ENCODE measurements around the gene PPCS. TPM values are rescaled to one million over a fixed set of nuclear protein-coding genes. Genes with fewer than 3 reads are reported as not detected.
"Not testable (repeated sequence)": the region's sequence is repeated elsewhere in the genome, so short reads cannot be mapped to it uniquely, and the experiment has no call there.

PPCS gene
- total and polyA plus RNA-seq, 5 experiments from 2014 or later = 65.5 to 124 (median 109) TPM

- POLR2A ChIA-PET = interaction anchor here (0.7 to 1.4 kb wide), 5 partner anchors 29 to 304 kb away, joined by 3 to 6 read pairs (median 4); partner anchors contain the start of genes C1orf50, P3H1 and YBX1
- Mint-ChIP-seq H3K27me3 (peaks cover 0 to 2% (median 0%) of the 10 kb centered on the region in 5 donors), H3K4me3 (peak within 1 kb of the TSS; percentile 73 to 92 (median 89)), H3K9me3 (no peaks in the 10 kb centered on the region), H3K27ac (peak within 1 kb of the TSS; percentile 92 to 99 (median 96)), H3K4me1 (peaks cover 11 to 54% (median 42%) of the 10 kb centered on the region in 4 donors), H3K36me3 (peaks cover 0 to 41% (median 4%) of the 10 kb centered on the region in 3 donors)
- ATAC-seq (peak; percentile 94 to 95), DNase-seq (peak; percentile 90 to 99 (median 98))
Measured at GRCh38 chr1:42462828-42463763, 6.8 kb downstream of the PPCS start, which contains the start of gene CCDC30. CCDC30 (plus strand) TSS chr1:42463286; CDS start chr1:42480552, 17,266 bp downstream.

GRCh38 chr1:42463921-42464320 lies 7.6 kb downstream of the PPCS start:
- peak overlapping the region in 9 of 10 donors; percentile 93 to 99 (median 97) for H3K27ac Mint-ChIP-seq

GRCh38 chr1:42466030-42466429 lies 9.7 kb downstream of the PPCS start:
- H3K4me1 Mint-ChIP-seq = peaks cover 7 to 28% (median 21%) of the 10 kb centered on the region in 4 donors
- peaks cover 0 to 8% (median 2%) of the 10 kb centered on the region in 5 donors for H3K27me3 Mint-ChIP-seq
- no peak overlapping the region for H3K4me3 Mint-ChIP-seq
- POLR2A ChIA-PET = no interaction called here
- DNase-seq (no peak), ATAC-seq (no peak)
- peak overlapping the region in 1 of 10 donors; percentile 25 for H3K27ac Mint-ChIP-seq
- peaks cover 0 to 12% (median 5%) of the 10 kb centered on the region in 3 donors for H3K36me3 Mint-ChIP-seq
- no peaks in the 10 kb centered on the region for H3K9me3 Mint-ChIP-seq

More at GRCh38 chr1:42463921-42464320, 7.6 kb downstream of the PPCS start:
- peaks cover 11 to 46% (median 34%) of the 10 kb centered on the region in 4 donors for H3K4me1 Mint-ChIP-seq
- peaks cover 0 to 3% (median 2%) of the 10 kb centered on the region in 5 donors for H3K27me3 Mint-ChIP-seq
- H3K36me3 Mint-ChIP-seq = peaks cover 0 to 33% (median 4%) of the 10 kb centered on the region in 3 donors
- no peaks in the 10 kb centered on the region for H3K9me3 Mint-ChIP-seq
- no peak for ATAC-seq
- H3K4me3 Mint-ChIP-seq = peak overlapping the region; percentile 73 to 92 (median 89)
- no peak for DNase-seq
- POLR2A ChIA-PET = interaction anchor here (0.6 to 1.4 kb wide), 4 partner anchors 30 to 269 kb away, joined by 3 to 6 read pairs (median 4); partner anchors contain the start of gene YBX1

- H3K36me3 Mint-ChIP-seq = peaks cover 6 to 9% (median 6%) of the 10 kb centered on the region in 3 donors
- POLR2A ChIA-PET = no interaction called here
Measured at GRCh38 chr1:42469727-42470126, 13.4 kb downstream of the PPCS start.

DNA sequence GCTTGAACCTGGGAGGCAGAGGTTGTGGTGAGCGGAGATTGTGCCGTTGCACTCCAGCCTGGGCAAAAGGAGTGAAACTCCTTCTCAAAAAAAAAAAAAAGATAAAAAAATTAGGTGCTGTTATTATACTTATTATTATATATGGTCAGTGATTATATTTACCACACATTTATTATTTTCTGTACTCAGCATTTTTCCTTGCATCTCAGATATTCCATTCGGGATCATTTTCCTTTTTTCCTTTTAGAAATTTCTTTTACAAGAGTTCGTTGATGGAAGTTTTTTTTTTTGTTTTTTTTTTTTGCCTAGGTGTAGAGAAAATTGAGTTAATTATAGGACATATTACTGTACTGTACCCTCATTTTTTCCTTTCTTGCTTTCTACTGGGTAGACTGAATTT lies 20.3 kb downstream of the PPCS start:
- Mint-ChIP-seq H3K36me3 (peaks cover 4 to 16% (median 6%) of the 10 kb centered on the region in 3 donors), H3K27me3 (no peaks in the 10 kb centered on the region), H3K4me1 (peaks cover 0 to 2% (median 0%) of the 10 kb centered on the region in 4 donors), H3K4me3 (no peak overlapping the region), H3K9me3 (no peaks in the 10 kb centered on the region), H3K27ac (no peak overlapping the region)
- DNase-seq (no peak), ATAC-seq (no peak)
- POLR2A ChIA-PET = no interaction called here

More at GRCh38 chr1:42469727-42470126, 13.4 kb downstream of the PPCS start:
- H3K4me3 Mint-ChIP-seq = no peak overlapping the region
- peaks cover 0 to 4% (median 0%) of the 10 kb centered on the region in 4 donors for H3K4me1 Mint-ChIP-seq
- H3K27ac Mint-ChIP-seq = peak overlapping the region in 2 of 10 donors; percentile 3 to 41
- DNase-seq (no peak), ATAC-seq (no peak)
- H3K9me3 Mint-ChIP-seq = no peaks in the 10 kb centered on the region
- H3K27me3 Mint-ChIP-seq = peaks cover 0 to 8% (median 2%) of the 10 kb centered on the region in 5 donors

- H3K4me3 Mint-ChIP-seq, H3K27me3 Mint-ChIP-seq, POLR2A ChIA-PET, DNase-seq, ATAC-seq, H3K4me1 Mint-ChIP-seq, H3K9me3 Mint-ChIP-seq, H3K27ac Mint-ChIP-seq: not testable (repeated sequence)
- H3K36me3 Mint-ChIP-seq = peaks cover 4 to 17% (median 6%) of the 10 kb centered on the region in 3 donors
Measured at GRCh38 chr1:42477354-42477753, 21.0 kb downstream of the PPCS start.

- POLR2A ChIA-PET = no interaction called here
- Mint-ChIP-seq H3K36me3 (peaks cover 4 to 22% (median 9%) of the 10 kb centered on the region in 3 donors), H3K27ac (no peak overlapping the region), H3K27me3 (no peaks in the 10 kb centered on the region), H3K9me3 (no peaks in the 10 kb centered on the region), H3K4me3 (no peak overlapping the region), H3K4me1 (peaks cover 0 to 2% (median 0%) of the 10 kb centered on the region in 4 donors)
- ATAC-seq (no peak), DNase-seq (no peak)
Measured at GRCh38 chr1:42477775-42478174, 21.4 kb downstream of the PPCS start.

- H3K27me3 Mint-ChIP-seq = no peaks in the 10 kb centered on the region
- DNase-seq (no peak), ATAC-seq (no peak)
- no peak overlapping the region for H3K4me3 Mint-ChIP-seq
- no peaks in the 10 kb centered on the region for H3K9me3 Mint-ChIP-seq
- no peak overlapping the region for H3K27ac Mint-ChIP-seq
- peaks cover 0 to 24% (median 9%) of the 10 kb centered on the region in 3 donors for H3K36me3 Mint-ChIP-seq
- peaks cover 0 to 2% (median 0%) of the 10 kb centered on the region in 4 donors for H3K4me1 Mint-ChIP-seq
- POLR2A ChIA-PET = no interaction called here
Measured at GRCh38 chr1:42479621-42480020, 23.3 kb downstream of the PPCS start.

DNA sequence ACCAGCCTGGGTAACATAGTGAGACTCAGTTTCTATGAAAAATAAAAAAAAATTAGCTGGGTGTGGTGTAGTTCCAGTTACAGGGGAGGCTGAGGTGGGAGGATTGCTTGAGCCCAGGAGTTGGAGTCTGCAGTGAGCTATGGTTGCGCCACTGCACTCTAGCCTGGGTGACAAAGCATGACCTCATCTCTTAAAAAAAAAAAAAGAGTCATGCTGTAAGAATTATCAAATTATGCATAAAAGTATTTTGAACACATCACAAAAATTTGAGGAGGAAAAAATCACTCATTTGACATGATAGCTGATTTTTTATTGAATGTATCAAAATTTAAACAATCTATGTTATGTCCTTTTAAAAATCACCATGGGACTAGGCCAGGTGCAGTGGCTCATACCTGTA lies 24.6 kb downstream of the PPCS start:
- DNase-seq (no peak), ATAC-seq (no peak)
- POLR2A ChIA-PET = interaction anchor here (0.7 kb wide), 1 partner anchor 79 kb away, joined by 3 read pairs; no protein-coding TSS in a partner anchor
- Mint-ChIP-seq H3K9me3 (no peaks in the 10 kb centered on the region), H3K4me3 (no peak overlapping the region), H3K27ac (no peak overlapping the region), H3K27me3 (no peaks in the 10 kb centered on the region), H3K36me3 (peaks cover 0 to 24% (median 9%) of the 10 kb centered on the region in 3 donors), H3K4me1 (peaks cover 0 to 2% (median 0%) of the 10 kb centered on the region in 4 donors)

GRCh38 chr1:42482635-42483153 lies 26.4 kb downstream of the PPCS start:
- H3K36me3 Mint-ChIP-seq = peaks cover 0 to 27% (median 13%) of the 10 kb centered on the region in 3 donors
- H3K9me3 Mint-ChIP-seq = no peaks in the 10 kb centered on the region
- no peaks in the 10 kb centered on the region for H3K27me3 Mint-ChIP-seq
- H3K27ac Mint-ChIP-seq = no peak overlapping the region
- ATAC-seq = no peak
- DNase-seq = no peak
- POLR2A ChIA-PET = interaction anchor here (0.6 kb wide), 1 partner anchor 23 kb away, joined by 3 read pairs; no protein-coding TSS in a partner anchor
- no peak overlapping the region for H3K4me3 Mint-ChIP-seq
- no peaks in the 10 kb centered on the region for H3K4me1 Mint-ChIP-seq

DNA sequence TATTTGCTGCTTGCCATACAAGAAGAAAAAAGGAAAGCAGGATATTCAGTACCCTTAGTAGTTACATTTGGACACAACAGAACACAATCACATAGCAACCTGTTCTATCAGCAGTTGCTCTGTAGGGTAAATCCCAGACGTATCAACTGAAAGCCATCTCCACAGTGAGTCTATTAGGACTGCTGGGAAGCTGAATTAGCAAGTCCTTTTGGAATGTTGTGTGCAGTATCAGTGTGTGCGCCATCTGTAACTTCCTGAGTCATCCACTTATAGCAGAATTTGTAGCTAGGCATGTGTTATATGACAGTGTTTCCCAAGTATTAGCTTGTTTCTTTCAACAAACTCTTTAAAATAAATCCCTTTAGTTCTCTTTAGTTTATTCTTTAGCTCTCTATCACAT lies 28.0 kb downstream of the PPCS start:
- Mint-ChIP-seq H3K36me3 (peaks cover 0 to 27% (median 13%) of the 10 kb centered on the region in 3 donors), H3K27ac (no peak overlapping the region), H3K27me3 (no peaks in the 10 kb centered on the region), H3K9me3 (no peaks in the 10 kb centered on the region), H3K4me1 (no peaks in the 10 kb centered on the region), H3K4me3 (no peak overlapping the region)
- no peak for ATAC-seq
- no peak for DNase-seq
- POLR2A ChIA-PET = no interaction called here

- no peaks in the 10 kb centered on the region for H3K4me1 Mint-ChIP-seq
- no peak overlapping the region for H3K27ac Mint-ChIP-seq
- ATAC-seq = no peak
Measured at GRCh38 chr1:42490237-42490636, 33.9 kb downstream of the PPCS start.

More at GRCh38 chr1:42490237-42490636, 33.9 kb downstream of the PPCS start:
- H3K27me3 Mint-ChIP-seq = no peaks in the 10 kb centered on the region
- no peak for DNase-seq
- H3K4me3 Mint-ChIP-seq = no peak overlapping the region
- POLR2A ChIA-PET = no interaction called here
- H3K36me3 Mint-ChIP-seq = peaks cover 11 to 26% (median 21%) of the 10 kb centered on the region in 3 donors
- H3K9me3 Mint-ChIP-seq = peaks cover 0 to 7% (median 2%) of the 10 kb centered on the region in 9 donors
